HepG2 (cell line): Measurements from ENCODE around the gene COMMD4. TPM values are rescaled to one million over a fixed set of nuclear protein-coding genes. Genes with fewer than 3 reads are reported as not detected.

ENCODE experiments used
- ATF2 ChIP-seq: sonication (generic); formaldehyde crosslinking; IDR thresholded peaks from 2 replicates; pipeline ENCODE4 v1.4.0; 2020; ENCODE audit warnings: missing genetic modification reagents
- HINFP ChIP-seq: sonication (generic); formaldehyde crosslinking; IDR thresholded peaks from 2 replicates; pipeline ENCODE4 v1.4.0; 2020; ENCODE audit warnings: low read depth, mild to moderate bottlenecking, missing genetic modification reagents
- JARID2 ChIP-seq: sonication (generic); formaldehyde crosslinking; IDR thresholded peaks from 2 replicates; pipeline ENCODE4 v1.8.1; 2023; ENCODE audit warnings: missing genetic modification reagents, inconsistent platforms; ENCODE audit not compliant: insufficient replicate concordance
- MAX ChIP-seq: IDR thresholded peaks from 2 replicates; pipeline ENCODE4 v1.6.1; 2012; ENCODE audit warnings: inconsistent platforms
- NPAS2 ChIP-seq: sonication (generic); formaldehyde crosslinking; IDR thresholded peaks from 2 replicates; pipeline ENCODE4 v1.8.0; 2022; ENCODE audit warnings: mild to moderate bottlenecking, missing genetic modification reagents, borderline replicate concordance
- NRL ChIP-seq: sonication (generic); formaldehyde crosslinking; IDR thresholded peaks from 2 replicates; pipeline ENCODE4 v1.5.0; 2020; ENCODE audit warnings: missing genetic modification reagents, mild to moderate bottlenecking, moderate library complexity, borderline replicate concordance
- PTBP1 ChIP-seq: fragments of 200-400 bp; formaldehyde crosslinking; IDR thresholded peaks from 2 replicates; pipeline ENCODE4 v1.6.1; 2018; ENCODE audit warnings: low read length, low read depth; ENCODE audit not compliant: poor library complexity, severe bottlenecking
- REPIN1 ChIP-seq: sonication (generic); formaldehyde crosslinking; IDR thresholded peaks from 2 replicates; pipeline ENCODE4 v1.8.0; 2022; ENCODE audit warnings: missing genetic modification reagents, low read depth, mild to moderate bottlenecking, borderline replicate concordance
- RXRB ChIP-seq: IDR thresholded peaks from 2 replicates; pipeline ENCODE4 v1.6.1; 2016; ENCODE audit warnings: borderline replicate concordance, missing genetic modification reagents, missing compliant biosample characterization
- SNAI1 ChIP-seq: sonication (generic); formaldehyde crosslinking; IDR thresholded peaks from 2 replicates; pipeline ENCODE4 v1.5.0; 2020; ENCODE audit warnings: mild to moderate bottlenecking, missing genetic modification reagents, borderline replicate concordance
- TBP ChIP-seq: sonication (generic); formaldehyde crosslinking; IDR thresholded peaks from 2 replicates; pipeline ENCODE4 v1.5.0; 2020; ENCODE audit warnings: missing genetic modification reagents
- ZFX ChIP-seq: sonication (generic); formaldehyde crosslinking; IDR thresholded peaks from 2 replicates; pipeline ENCODE4 v1.4.0; 2020; ENCODE audit warnings: mild to moderate bottlenecking, low read depth, missing genetic modification reagents, moderate library complexity
- ZNF253 ChIP-seq: sonication (generic); formaldehyde crosslinking; IDR thresholded peaks from 2 replicates; pipeline ENCODE4 v1.8.0; 2022; ENCODE audit warnings: mild to moderate bottlenecking, missing genetic modification reagents, borderline replicate concordance
- ZNF383 ChIP-seq: sonication (generic); formaldehyde crosslinking; IDR thresholded peaks from 2 replicates; pipeline ENCODE4 v1.4.0; 2020; ENCODE audit warnings: missing genetic modification reagents, mild to moderate bottlenecking, borderline replicate concordance
- ZNF704 ChIP-seq: sonication (generic); formaldehyde crosslinking; IDR thresholded peaks from 2 replicates; pipeline ENCODE4 v1.8.1; 2023; ENCODE audit warnings: mild to moderate bottlenecking, inconsistent platforms, moderate library complexity, missing genetic modification reagents, borderline replicate concordance
- ZXDC ChIP-seq: sonication (generic); formaldehyde crosslinking; IDR thresholded peaks from 2 replicates; pipeline ENCODE4 v1.5.0; 2020; ENCODE audit warnings: mild to moderate bottlenecking, missing genetic modification reagents
- polyA plus RNA-seq, 8 experiments: library from polyadenylated mRNA; depleted of rRNA in 3 of 8; stranded (reverse) in 7 of 8; unstranded in 1 of 8; fragments of >200 nt; fragmentation: Illumina TruSeq in 4 of 8; extraction: Trizol in 4 of 8; gene quantifications; 2 replicates each; pipeline versions ENCODE4 v1.2.1 to v1.2.3, GENCODE V29; 2011 to 2016; ENCODE audit warnings: low read depth in 4 of 8, missing spikeins in 1 of 8, mixed read lengths in 1 of 8; ENCODE audit not compliant: insufficient read depth in 1 of 8
- total RNA-seq, 5 experiments: library from RNA; depleted of rRNA; stranded (reverse); fragments of >200 nt; fragmentation: Illumina TruSeq; extraction: Trizol; gene quantifications; 2 replicates each; pipeline ENCODE4 v1.2.3, GENCODE V29; 2016; ENCODE audit warnings: low read depth in 1 of 5
- TF ChIP-seq, protein P1 (sequence below): IDR thresholded peaks from 2 replicates; pipeline ENCODE4 v1.6.1; 2016; ENCODE audit warnings: low read depth, control low read depth
- TF ChIP-seq, protein P2 (sequence below): sonication (generic); formaldehyde crosslinking; IDR thresholded peaks from 2 replicates; pipeline ENCODE4 v1.5.0; 2020; ENCODE audit warnings: mild to moderate bottlenecking, missing genetic modification reagents

Gene COMMD4
- total and polyA plus RNA-seq, 2 of the 13 experiments (the other 11 are each of a cell fraction or from before 2014, with no cell fraction given), result 45.8 to 89.9 TPM

GRCh38 chr15:75335705-75336355 lies at the start of gene COMMD4 (continued):
- TF ChIP-seq, protein P1, sequence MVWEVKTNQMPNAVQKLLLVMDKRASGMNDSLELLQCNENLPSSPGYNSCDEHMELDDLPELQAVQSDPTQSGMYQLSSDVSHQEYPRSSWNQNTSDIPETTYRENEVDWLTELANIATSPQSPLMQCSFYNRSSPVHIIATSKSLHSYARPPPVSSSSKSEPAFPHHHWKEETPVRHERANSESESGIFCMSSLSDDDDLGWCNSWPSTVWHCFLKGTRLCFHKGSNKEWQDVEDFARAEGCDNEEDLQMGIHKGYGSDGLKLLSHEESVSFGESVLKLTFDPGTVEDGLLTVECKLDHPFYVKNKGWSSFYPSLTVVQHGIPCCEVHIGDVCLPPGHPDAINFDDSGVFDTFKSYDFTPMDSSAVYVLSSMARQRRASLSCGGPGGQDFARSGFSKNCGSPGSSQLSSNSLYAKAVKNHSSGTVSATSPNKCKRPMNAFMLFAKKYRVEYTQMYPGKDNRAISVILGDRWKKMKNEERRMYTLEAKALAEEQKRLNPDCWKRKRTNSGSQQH (CRISPR knock-in tag), result peak; percentile 92; the same call in 1 of the 2 replicates
- TF ChIP-seq SNAI1 (CRISPR knock-in tag) (peak; percentile 42; the same call in 1 of the 2 replicates), ZFX (peak; percentile 90), MAX (peak; percentile 87), NPAS2 (CRISPR knock-in tag) (no peak), ZNF383 (CRISPR knock-in tag) (no peak), ZNF253 (CRISPR knock-in tag) (no peak), ZXDC (no peak), REPIN1 (CRISPR knock-in tag) (peak; percentile 54; the same call in 1 of the 2 replicates), RXRB (CRISPR knock-in tag) (peak; percentile 77; the same call in 1 of the 2 replicates), TBP (CRISPR knock-in tag) (no peak), ATF2 (CRISPR knock-in tag) (peak; percentile 57), JARID2 (CRISPR knock-in tag) (no peak), HINFP (CRISPR knock-in tag) (peak; percentile 95), PTBP1 (peak; percentile 62), NRL (CRISPR knock-in tag) (peak; percentile 86; the same call in 1 of the 2 replicates), ZNF704 (CRISPR knock-in tag) (peak; percentile 68; the same call in 1 of the 2 replicates)
- TF ChIP-seq, protein P2, sequence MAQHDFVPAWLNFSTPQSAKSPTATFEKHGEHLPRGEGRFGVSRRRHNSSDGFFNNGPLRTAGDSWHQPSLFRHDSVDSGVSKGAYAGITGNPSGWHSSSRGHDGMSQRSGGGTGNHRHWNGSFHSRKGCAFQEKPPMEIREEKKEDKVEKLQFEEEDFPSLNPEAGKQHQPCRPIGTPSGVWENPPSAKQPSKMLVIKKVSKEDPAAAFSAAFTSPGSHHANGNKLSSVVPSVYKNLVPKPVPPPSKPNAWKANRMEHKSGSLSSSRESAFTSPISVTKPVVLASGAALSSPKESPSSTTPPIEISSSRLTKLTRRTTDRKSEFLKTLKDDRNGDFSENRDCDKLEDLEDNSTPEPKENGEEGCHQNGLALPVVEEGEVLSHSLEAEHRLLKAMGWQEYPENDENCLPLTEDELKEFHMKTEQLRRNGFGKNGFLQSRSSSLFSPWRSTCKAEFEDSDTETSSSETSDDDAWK (CRISPR knock-in tag), result no peak
